T-helper 2 cell treated with Interferon-gamma antibody and Interleukin-4, amounts not matched to agents 5 μg/mL and 100 μg/mL, for 36 hours (primary cell): ENCODE measurements around the gene ODAD4.
"Not testable (repeated sequence)": the region's sequence is repeated elsewhere in the genome, so short reads cannot be mapped to it uniquely, and the experiment has no call there.

ENCODE experiments used
- DNase-seq: peaks from one replicate; pipeline ENCODE4 v3.0.0; 2021; ENCODE audit warnings: low spot score
- H3K27ac Mint-ChIP-seq: one replicate; pipeline ENCODE4 v1.8.0; 2021; ENCODE audit warnings: mild to moderate bottlenecking, mixed read lengths
- H3K27me3 Mint-ChIP-seq: one replicate; pipeline ENCODE4 v1.8.0; 2021; ENCODE audit warnings: low read depth, mixed read lengths
- H3K36me3 Mint-ChIP-seq: one replicate; pipeline ENCODE4 v1.8.0; 2021; ENCODE audit warnings: low read depth, mixed read lengths
- H3K4me1 Mint-ChIP-seq: one replicate; pipeline ENCODE4 v1.8.0; 2021; ENCODE audit warnings: low read depth, mixed read lengths
- H3K4me3 Mint-ChIP-seq: one replicate; pipeline ENCODE4 v1.8.0; 2022; ENCODE audit warnings: mild to moderate bottlenecking, moderate library complexity, mixed read lengths
- H3K9me3 Mint-ChIP-seq: one replicate; pipeline ENCODE4 v1.8.0; 2021; ENCODE audit warnings: mixed read lengths

The ODAD4 gene

DNA sequence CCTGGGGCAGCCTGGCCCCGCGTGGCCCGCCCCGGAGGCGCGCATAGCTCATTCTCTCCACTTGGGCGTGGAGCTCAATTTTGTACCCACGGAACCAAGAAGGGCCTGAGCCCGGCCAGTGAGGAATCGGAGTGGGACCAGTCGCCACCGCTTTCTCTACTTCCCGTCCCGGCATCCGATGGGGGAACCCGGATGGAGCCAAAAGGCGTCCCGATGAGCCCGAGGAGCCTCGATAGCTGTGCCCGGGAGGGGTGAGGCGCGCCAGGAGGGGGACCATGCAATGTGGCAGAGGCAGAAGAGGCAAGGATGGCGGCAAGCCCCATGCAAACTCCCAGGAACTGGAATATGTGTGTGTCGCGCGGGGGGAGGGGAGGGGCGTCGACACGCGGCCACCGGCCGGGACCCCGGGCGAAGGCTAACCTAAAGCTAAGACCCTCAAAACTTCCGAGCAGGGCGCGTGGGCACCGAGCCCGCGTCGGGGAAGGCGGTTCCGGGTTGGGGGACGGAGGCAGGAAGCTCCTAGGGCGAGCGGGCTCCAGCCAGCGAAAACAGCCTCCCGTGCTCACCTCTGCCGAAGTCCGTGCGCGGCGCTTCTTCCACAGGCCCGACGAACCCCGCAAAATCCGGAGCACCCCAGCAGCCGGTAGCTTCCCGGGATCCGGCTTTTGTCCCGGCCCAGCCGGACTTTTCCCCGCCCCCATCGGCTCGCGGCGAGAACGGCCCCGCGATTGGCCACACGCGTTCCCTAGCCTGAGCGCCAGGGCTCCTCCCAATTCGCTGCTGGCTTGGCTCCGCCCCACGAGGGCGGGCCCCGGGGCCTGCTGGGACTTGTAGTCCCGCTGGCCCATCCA, 11.9 kb upstream of the ODAD4 start, which contains the start of gene ACLY:
Gene ACLY, minus strand, starts transcription at position 638 of the 851 bp plus-strand sequence. CDS start 5,078 bp downstream, outside the sequence.
- Mint-ChIP-seq H3K27ac (peak within 1 kb of the TSS; percentile 94), H3K9me3 (no peaks in the 10 kb centered on the region), H3K27me3 (no peaks in the 10 kb centered on the region), H3K36me3 (peaks cover 16% of the 10 kb centered on the region), H3K4me3 (peak within 1 kb of the TSS; percentile 96), H3K4me1 (peaks cover 35% of the 10 kb centered on the region)
- DNase-seq: peak; percentile 99

DNA sequence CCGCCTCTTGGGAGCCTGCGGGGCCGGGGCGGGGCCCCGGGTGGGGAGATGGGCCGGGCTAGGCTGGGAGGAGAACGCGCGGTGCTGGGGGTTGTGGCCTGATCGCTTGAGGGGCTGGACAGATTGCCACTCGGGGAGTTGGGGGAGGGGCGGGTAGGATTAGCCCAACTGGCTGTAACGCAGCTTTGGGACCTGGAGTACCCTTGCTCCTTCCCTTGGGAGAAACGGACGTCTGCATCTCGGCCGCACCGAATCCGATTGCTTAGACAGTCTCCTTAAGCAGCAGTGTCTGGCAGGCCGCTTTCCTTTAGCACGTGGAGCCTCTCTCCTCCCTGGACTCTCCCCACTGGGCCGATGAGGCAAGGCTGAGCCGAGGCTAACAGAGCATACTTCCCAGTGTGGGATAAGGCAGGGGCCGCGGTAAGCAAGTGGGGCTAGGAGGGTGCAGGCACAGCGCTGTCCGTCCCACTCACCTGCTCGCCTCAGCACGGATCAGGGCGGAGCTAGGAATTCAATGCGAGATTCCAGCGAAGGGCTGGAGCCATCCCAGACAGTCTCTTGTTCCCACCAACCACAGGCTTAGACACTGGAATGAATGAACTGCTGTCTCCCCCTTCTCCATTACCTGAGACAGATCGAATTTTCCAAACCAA, 11.1 kb upstream of the ODAD4 start:
- H3K9me3 Mint-ChIP-seq: no peaks in the 10 kb centered on the region
- no peaks in the 10 kb centered on the region for H3K27me3 Mint-ChIP-seq
- H3K4me3 Mint-ChIP-seq: peak overlapping the region; percentile 96
- no peak for DNase-seq
- H3K27ac Mint-ChIP-seq: peak overlapping the region; percentile 94
- peaks cover 30% of the 10 kb centered on the region for H3K4me1 Mint-ChIP-seq
- peaks cover 13% of the 10 kb centered on the region for H3K36me3 Mint-ChIP-seq

DNA sequence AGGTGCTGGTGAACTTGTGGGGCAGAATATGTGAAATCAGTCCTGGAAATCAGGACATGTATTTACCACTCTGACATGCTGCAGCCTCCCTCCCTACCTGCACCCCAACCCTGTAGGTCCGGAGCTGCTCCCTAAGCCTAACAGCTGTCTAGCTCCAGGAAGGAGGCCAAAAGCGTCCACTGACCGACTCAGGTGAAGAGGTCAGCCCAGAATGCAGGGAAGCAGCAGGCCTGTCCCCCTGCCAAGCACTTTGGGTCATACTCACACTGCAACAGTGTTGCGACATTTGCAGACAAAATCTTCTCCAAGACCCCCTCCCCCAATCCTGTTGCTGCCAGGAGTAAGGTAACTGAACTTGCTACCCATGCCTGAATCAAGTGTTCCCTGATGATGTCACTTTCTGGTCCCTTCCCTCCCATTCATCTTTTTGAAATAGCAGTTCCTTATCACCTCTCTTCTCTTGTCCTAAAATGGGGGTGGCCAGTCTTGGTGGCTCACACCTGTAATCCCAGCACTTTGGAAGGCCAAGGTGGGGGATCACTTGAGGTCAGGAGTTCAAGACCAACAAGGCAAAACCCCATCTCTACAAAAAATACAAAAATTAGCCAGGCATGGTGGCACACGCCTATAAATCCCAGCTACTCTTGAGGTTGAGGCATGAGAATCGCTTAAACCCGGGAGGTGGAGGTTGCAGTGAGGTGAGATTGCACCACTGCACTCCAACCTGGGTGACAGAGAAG, 10.4 kb upstream of the ODAD4 start:
- DNase-seq: no peak
- Mint-ChIP-seq H3K27me3 (no peaks in the 10 kb centered on the region), H3K27ac (peak overlapping the region; percentile 53)

DNA sequence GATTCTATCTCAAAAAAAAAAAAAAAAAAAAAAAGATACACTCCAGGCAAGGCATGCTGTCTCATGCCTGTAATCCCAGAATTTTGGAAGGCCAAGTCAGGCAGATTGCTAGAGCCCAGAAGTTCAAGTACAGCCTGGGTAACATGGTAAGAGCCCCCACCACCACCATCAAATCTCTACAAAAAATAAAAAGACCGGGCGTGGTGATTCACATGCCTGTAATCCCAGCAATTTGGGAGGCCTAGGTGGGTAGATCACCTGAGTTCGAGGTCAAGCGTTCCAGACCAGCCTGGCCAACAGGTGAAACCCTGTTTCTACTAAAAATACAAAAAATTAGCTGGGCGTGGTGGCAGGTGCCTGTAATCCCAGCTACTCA, 9.8 kb upstream of the ODAD4 start:
- no peaks in the 10 kb centered on the region for H3K27me3 Mint-ChIP-seq
- H3K4me1 Mint-ChIP-seq: peaks cover 20% of the 10 kb centered on the region
- H3K27ac Mint-ChIP-seq: no peak overlapping the region
- H3K9me3 Mint-ChIP-seq: no peaks in the 10 kb centered on the region
- no peak overlapping the region for H3K4me3 Mint-ChIP-seq
- H3K36me3 Mint-ChIP-seq: peaks cover 11% of the 10 kb centered on the region
- DNase-seq: no peak

More for the DNA sequence above, 10.4 kb upstream of the ODAD4 start:
- peak overlapping the region; percentile 96 for H3K4me3 Mint-ChIP-seq
- peaks cover 23% of the 10 kb centered on the region for H3K4me1 Mint-ChIP-seq
- peaks cover 13% of the 10 kb centered on the region for H3K36me3 Mint-ChIP-seq
- no peaks in the 10 kb centered on the region for H3K9me3 Mint-ChIP-seq

DNA sequence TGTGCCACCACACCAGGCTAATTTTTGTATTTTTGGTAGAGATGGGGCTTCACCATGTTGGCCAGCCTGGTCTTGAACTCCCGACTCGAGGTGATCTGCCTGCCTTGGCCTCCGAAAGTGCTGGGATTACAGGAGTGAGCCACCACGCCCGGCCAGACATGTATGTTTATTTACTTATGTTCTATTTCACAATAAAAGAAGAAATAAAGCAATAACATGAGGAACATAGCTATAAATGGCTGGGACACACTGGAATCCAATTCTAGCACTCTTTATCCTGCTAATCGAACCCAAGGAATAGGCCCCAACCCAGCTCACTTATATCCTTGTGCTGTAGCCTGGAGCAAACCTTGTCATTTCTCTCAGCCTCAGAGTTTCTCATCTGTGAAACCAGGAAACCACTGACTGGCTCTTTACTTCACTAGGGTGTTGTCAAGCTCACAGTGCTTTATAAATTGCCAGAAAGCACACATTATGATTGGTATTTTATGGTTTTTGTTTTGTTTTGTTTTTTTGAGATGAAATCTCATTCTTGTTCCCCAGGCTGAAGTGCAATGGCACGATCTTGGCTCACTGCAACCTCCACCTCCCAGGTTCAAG, 4.3 kb upstream of the ODAD4 start:
- Mint-ChIP-seq H3K4me3 (no peak overlapping the region), H3K9me3 (no peaks in the 10 kb centered on the region), H3K27ac (peak overlapping the region; percentile 31), H3K36me3 (peaks cover 8% of the 10 kb centered on the region), H3K27me3 (no peaks in the 10 kb centered on the region), H3K4me1 (peaks cover 26% of the 10 kb centered on the region)
- no peak for DNase-seq

DNA sequence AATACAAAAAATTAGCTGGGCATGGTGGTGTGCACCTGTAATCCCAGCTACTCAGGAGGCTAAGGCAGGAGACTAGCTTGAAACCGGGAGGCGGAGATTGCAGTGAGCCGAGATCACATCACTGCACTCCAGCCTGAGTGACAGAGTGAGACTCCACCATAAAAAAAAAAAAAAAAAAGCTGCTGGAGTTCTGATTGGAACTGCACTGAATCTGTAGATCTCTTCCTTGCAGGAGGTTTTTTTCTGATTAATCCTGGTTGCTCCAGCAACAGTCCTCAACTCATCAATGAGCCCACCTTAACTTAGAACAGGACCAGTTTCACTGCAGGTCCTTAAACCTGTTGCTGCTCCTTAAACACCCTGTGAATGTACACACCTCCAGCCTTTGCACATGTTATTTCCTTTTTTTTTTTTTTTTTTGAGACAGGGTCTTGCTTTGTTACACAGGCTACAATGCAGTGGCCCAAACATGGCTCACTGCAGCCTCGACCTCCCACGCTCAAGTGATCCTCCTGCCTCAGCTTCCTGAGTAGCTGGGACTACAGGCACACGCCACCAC, 1.6 kb upstream of the ODAD4 start:
- peaks cover 42% of the 10 kb centered on the region for H3K4me1 Mint-ChIP-seq

DNA sequence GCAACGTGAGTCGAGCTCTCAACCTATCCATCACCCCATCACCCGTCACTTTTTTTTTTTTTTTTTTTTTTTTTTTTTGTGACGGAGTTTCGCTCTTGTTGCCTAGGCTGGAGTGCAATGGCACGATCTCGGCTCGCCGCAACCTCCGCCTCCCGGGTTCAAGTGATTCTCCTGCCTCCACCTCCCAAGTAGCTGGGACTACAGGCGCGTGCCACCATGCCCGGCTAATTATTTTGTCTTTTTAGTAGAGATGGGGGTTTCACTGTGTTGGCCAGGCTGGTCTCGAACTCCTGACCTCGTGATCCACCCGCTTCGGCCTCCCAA, 378 bp downstream of the ODAD4 start:
- Mint-ChIP-seq H3K27ac (peak overlapping the region; percentile 95), H3K4me3 (peak overlapping the region; percentile 95), H3K4me1 (peaks cover 45% of the 10 kb centered on the region)
- H3K36me3 Mint-ChIP-seq, H3K27me3 Mint-ChIP-seq, DNase-seq, H3K9me3 Mint-ChIP-seq: not testable (repeated sequence)

More for the DNA sequence above, 1.6 kb upstream of the ODAD4 start:
- Mint-ChIP-seq H3K27ac (peak overlapping the region; percentile 95), H3K4me3 (peak overlapping the region; percentile 95), H3K9me3 (no peaks in the 10 kb centered on the region), H3K36me3 (peaks cover 6% of the 10 kb centered on the region), H3K27me3 (no peaks in the 10 kb centered on the region)
- DNase-seq: no peak

DNA sequence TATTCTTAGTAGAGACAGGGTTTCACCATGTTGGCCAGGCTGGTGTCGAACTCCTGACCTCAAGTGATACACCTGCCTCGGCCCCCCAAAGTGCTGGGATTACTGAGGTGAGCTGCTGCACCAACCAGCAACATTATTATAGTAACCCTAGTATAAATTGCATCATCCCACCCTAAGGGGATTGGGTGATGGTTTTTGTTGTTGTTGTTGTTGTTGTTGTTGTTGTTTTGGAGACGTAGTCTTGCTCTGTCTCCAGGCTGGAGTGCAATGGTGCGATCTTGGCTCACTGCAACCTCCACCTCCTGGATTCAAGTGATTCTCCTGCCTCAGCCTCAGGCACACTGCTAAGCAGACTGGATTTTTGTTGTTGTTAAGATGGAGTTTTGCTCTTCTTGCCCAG, 1.3 kb downstream of the ODAD4 start:
- Mint-ChIP-seq H3K27ac (peak overlapping the region; percentile 15), H3K4me1 (peaks cover 39% of the 10 kb centered on the region), H3K4me3 (peak overlapping the region; percentile 95)
- not testable (repeated sequence) for H3K36me3 Mint-ChIP-seq, H3K27me3 Mint-ChIP-seq, H3K9me3 Mint-ChIP-seq, DNase-seq

DNA sequence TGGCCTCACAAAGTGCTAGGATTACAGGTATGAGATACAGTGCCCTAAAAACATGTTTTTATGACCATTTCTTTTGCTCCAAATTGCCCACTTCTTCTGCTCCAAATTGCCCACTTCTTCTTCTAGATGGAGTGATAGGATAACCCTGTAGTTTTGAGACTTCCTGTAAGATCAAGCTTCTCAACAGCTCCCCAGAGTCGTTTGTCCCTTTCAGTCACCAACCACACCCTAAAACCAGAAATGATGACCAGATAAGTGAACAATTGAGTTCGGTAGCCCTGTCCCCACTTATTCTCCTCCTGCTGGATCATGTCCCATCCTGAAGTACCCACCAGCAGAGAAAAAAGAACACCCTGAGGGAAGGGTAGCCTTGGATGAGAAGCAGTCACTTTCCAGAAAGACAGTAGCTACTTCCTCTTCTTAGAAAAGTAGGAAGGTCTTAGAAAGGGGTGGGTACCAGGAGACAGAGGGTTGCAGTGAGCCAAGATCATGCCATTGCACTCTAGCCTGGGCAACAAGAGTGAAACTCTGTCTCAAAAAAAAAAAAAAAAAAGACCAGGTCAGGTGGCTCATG, 2.5 kb downstream of the ODAD4 start:
- peak overlapping the region; percentile 71 for H3K4me3 Mint-ChIP-seq
- DNase-seq: no peak

DNA sequence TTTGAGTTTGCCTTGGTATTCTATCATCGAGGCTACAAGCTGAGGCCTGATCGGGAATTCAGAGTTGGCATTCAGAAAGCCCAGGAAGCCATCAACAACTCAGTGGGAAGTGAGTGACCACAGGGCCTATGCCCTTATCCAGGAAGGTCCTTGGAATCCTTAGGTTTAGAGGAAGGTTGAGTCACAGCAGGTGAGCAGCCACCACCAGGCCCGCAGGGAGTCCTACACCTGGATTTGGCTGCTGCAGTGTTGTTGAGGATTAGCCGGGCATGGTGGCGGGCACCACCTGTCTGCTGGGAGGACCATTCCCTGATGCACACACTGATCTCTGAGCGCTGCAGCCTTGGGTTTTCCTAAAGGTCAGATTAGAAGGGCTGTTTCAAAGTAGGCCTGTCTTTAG, 5.2 kb downstream of the ODAD4 start:
- no peak overlapping the region for H3K4me3 Mint-ChIP-seq
- DNase-seq: no peak
- peaks cover 3% of the 10 kb centered on the region for H3K36me3 Mint-ChIP-seq
- H3K27ac Mint-ChIP-seq: no peak overlapping the region
- H3K27me3 Mint-ChIP-seq: no peaks in the 10 kb centered on the region
- H3K9me3 Mint-ChIP-seq: no peaks in the 10 kb centered on the region
- peaks cover 20% of the 10 kb centered on the region for H3K4me1 Mint-ChIP-seq

More for the DNA sequence above, 2.5 kb downstream of the ODAD4 start:
- peaks cover 9% of the 10 kb centered on the region for H3K36me3 Mint-ChIP-seq
- peak overlapping the region; percentile 94 for H3K27ac Mint-ChIP-seq
- H3K27me3 Mint-ChIP-seq: no peaks in the 10 kb centered on the region
- H3K9me3 Mint-ChIP-seq: no peaks in the 10 kb centered on the region
- H3K4me1 Mint-ChIP-seq: peaks cover 36% of the 10 kb centered on the region

DNA sequence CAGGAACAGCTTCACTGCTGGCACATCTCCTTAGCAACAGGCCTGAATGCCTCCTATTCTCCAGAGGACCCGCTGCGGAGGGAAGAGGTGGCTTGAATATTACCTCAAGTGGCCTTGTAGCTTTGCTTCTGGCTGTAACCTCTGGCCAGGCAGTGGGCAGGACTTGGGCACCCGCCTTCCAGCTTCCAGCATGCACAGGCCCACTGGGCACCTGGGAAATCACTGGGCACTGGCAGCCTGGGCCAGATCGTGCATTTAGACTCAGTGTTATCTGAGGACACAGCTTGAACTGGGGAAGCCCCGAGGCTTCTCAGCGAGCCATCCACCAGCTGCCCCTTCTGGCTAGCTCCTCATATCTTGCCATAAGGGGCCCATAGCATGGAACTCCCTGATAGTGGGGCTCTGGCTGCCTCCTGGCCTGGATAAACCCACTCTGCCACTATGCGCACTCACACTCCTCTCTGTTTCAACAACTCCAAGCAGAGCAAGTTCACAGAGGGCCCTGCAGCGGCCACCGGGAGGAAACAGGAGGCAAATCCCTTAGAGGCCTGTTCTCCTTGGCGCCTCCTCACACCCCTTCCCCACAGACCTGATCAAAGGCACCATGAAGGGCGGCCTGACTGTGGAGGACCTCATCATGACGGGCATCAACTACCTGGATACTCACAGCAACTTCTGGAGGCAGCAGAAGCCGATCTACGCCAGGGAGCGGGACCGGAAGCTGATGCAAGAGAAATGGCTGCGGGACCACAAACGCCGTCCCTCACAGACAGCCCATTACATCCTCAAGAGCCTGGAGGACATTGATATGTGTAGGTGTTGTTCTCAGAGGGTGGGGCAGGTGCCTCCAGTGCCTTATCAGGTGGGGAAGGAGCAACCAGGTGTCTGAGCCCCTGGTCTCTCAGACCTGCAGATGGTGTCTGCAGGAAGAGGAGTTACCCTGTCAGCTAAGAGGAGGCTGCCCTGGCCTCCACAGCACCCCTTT, 7.8 kb downstream of the ODAD4 start:
- no peaks in the 10 kb centered on the region for H3K27me3 Mint-ChIP-seq
- H3K4me3 Mint-ChIP-seq: no peak overlapping the region
- H3K36me3 Mint-ChIP-seq: peaks cover 3% of the 10 kb centered on the region
- DNase-seq: no peak
- peaks cover 6% of the 10 kb centered on the region for H3K4me1 Mint-ChIP-seq
- no peak overlapping the region for H3K27ac Mint-ChIP-seq
- no peaks in the 10 kb centered on the region for H3K9me3 Mint-ChIP-seq

DNA sequence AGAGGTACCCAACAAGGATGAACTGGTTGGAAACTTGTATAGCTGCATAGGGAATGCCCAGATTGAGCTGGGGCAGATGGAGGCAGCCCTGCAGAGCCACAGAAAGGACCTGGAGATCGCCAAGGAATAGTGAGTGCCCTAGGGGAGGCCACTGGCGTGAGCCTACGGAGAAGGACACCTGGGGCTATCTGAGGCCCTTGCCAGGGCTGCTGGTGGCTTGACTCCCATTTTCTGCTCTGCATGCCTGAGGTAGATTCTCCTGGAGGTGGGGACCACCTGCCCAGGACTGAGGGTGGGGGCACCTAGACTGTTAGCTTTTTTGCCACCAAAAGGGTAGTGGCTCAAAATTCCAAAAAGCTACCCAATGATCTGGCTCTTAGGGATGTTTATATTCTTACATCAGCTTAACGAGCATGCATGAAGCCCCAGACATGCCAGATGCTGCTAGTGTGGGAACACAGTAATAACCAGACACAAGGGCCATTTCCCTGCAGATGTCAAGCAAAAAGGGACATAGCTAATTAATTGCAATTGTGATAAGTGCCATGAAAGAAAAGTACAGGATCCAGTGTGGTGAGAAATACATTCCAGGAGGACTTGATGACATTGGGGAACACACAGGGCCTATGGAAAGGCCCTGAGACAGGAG, 8.8 kb downstream of the ODAD4 start:
- no peak for DNase-seq
- H3K9me3 Mint-ChIP-seq: no peaks in the 10 kb centered on the region
- peaks cover 3% of the 10 kb centered on the region for H3K36me3 Mint-ChIP-seq
- H3K27me3 Mint-ChIP-seq: no peaks in the 10 kb centered on the region
- no peak overlapping the region for H3K27ac Mint-ChIP-seq
- peaks cover 4% of the 10 kb centered on the region for H3K4me1 Mint-ChIP-seq
- no peak overlapping the region for H3K4me3 Mint-ChIP-seq
